GM19372 (cell line): ENCODE results near the gene LAMC2.

Experiments used
- ATAC-seq: cut with Tn5 transposase; IDR thresholded peaks from one replicate; pipeline ENCODE4 v1.9.1; 2021; ENCODE audit warnings: mild to moderate bottlenecking, low read depth, moderate library complexity; ENCODE audit not compliant: unreplicated experiment

The LAMC2 gene

DNA sequence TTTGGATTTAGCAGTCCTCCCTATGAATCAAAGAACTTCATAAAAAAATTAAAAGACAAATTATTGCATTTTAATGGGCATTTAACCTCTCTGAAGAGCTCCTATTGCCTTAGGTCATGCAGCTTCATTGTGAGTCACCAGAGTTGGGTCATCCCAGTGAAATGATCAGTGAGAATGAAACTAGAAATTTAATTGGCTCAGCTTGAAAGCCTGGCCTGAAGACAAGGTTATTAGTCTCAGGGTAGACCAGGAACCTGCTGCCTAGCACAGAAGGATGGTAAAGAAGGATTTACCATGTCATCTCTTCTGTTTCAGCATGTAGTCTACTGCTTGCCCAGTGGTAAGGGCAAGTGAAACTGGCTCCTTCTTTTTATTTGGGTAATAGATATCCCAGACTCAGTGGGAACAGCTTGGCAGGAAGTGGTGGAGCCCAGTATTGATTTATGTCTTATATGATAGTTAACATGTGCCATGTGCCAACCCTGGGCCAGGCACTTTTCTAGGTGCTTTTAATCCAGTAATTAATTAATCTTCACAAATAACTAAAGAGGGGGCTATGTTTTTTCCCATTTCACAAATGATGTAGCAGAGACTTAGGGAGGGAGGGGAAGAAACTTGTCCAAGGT lies 23.6 kb downstream of the LAMC2 start:
- no peak for ATAC-seq

- no peak for ATAC-seq
These were observed 24.6 kb downstream of the LAMC2 start for GRCh38 chr1:183210681-183211080.

DNA sequence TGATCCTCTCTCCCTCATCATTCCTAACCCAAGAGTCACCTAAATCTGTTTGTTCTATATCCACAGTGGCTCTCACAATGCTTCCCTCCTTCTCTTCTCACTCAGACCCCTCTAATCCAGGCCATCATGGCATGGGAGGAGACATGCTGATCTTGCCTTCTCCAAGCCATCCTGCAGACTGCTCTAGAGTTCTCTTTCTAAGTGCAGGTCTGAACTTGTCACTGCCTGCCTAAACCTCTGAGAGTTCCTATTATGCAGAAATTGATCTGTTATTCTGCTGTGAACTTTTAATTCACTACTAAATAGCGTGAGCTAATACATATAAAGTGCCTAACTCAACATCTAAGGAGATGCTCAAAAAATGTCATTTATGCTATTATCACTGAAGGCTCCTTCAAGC lies 26.8 kb downstream of the LAMC2 start:
- no peak for ATAC-seq

DNA sequence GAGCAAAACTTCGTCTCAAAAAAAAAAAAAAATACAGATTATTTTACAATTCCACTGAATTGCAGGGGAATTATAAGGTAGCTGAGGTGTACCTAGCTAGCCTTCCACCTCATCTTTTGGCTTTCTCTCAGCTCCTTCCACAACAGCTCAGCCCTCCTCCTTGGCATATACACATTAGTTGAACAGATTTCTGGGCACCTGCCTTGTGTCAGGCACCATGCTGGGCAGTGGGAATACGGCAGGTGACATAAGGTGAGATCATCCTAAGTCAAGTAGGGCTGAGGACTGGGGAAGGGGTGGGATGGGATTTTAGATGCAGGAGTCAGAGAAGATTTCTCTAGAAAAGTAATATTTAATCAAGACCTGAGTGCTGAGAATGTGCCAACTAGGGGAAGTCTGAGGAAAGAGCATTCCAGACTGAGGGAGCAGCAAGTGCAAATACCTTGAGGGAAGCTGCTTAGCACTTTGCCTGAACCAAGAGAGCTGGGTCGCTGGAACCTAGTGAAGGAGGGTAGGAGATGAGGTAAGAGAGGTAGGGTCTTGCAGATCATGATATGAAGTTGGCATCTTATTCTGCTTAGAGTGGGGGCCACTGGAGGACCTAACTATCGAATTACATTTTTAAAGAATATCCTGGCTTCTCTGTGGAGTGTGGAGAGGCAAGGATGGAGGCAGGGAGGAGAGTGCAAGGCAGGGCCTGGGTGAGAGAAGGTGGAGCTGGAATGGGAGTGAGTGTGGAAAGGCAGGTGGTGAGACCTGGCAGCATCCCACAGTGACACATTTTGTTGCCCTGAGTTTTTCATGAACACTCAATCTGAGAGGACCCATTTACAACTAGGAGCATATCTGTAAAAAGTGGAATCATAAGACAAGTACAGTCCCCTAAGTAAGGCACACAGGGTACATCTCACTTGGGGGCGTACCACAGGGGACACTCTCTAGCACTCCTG lies 28.2 kb downstream of the LAMC2 start:
- ATAC-seq, result no peak

- no peak for ATAC-seq
These were observed 29.1 kb downstream of the LAMC2 start for GRCh38 chr1:183215076-183215720.

DNA sequence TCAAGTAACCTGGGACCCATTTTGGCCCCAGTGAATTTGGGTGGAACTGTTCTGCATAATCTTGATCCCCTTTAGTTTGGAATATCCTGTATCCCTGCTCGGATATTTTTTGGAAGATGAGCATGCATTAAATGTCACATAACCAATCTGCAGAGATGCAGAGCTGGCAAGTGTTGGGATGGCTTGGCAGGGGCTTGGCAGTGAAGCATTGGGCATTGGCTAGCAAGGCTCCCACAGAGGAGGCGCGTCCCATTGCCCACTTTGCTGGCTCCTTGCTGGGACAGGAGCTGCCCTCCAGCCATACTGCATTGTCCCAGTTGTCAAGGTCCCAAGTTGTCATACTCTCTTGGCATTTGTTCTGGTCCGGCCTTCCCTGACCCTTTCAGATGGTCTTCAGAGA lies 29.9 kb downstream of the LAMC2 start:
- ATAC-seq, result no peak

- ATAC-seq, result no peak
These were observed 32.1 kb downstream of the LAMC2 start for GRCh38 chr1:183218027-183218618.

DNA sequence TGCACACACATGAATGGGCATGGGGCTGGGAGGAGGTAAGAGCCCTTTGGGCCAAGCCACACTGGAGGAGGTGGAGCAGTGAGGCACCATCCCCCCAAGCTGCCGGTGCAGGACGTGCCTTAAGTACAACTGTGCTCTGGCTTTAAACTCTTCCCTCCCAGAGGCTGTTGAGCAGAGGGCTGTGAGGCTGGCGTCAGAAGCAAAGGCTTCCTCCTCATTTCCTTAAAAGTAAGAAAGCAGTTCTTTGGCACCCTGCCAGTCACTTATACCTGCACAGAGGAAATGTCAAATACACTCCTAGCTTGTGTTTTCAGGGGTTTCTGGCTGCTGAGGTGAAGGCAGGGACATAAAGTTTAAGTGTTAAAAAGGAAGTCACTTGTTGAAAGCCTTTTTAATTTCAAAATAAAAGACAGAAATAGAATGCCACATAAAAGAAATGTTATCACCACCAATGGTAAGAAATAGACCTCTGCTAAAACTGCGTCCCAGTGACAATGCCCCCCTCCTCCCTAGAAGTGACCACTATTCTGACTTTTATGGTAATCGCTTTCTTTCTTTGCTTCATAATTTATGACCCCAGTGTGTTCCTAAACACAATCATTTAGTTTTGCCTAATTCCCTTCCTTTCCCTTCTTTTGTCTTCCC lies 33.0 kb downstream of the LAMC2 start:
- no peak for ATAC-seq

DNA sequence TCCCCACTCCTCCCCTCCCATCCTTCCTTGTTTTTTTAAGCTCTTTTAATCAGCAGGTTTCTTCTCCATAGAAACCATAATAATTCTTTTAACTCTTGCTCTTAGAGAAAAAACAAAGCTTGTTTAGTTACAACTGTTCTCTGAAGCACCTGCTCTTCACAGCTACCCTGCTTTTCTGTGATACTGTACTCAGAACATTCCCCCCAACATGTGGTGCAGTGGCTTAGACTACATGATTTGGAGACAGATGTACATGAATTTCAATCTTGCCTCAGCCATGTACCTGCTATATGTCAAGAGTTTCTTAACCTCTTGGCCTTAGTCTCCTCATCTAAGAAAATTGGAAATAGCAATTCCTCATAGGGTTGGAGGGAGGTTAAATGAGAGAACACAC lies 33.5 kb downstream of the LAMC2 start:
- no peak for ATAC-seq

DNA sequence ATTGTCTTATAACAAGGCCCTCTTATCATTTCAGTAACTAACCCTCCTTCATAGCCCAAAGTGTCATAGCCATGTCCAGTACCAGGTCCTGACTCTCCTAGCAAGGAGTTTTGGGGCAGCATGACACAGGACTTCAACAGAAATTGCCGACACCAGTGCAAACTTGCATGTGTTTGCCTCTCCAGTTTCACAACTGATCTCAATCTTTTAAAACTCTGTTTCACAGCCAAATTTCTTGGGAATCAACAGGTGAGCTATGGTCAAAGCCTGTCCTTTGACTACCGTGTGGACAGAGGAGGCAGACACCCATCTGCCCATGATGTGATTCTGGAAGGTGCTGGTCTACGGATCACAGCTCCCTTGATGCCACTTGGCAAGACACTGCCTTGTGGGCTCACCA lies 36.8 kb downstream of the LAMC2 start:
- ATAC-seq, result no peak

DNA sequence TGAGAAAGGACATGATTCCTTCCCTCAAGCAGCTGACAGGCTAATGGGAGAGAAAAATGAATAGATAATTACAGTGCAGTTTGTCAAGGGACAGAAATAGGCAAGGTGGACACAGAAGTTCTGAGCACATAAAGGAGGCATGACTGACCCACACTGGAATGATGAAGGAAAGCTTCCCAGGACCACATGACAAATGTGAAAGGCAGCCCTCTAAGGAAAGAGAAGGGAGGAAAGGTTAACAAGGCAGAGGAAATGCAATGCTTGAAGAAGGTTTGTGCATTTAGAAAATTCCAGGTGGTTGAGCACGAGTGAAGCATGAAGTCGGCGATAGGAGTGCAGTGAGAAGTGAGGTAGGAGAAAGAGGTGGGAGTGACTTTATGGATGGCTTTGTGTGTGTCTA lies 37.4 kb downstream of the LAMC2 start:
- ATAC-seq, result no peak

DNA sequence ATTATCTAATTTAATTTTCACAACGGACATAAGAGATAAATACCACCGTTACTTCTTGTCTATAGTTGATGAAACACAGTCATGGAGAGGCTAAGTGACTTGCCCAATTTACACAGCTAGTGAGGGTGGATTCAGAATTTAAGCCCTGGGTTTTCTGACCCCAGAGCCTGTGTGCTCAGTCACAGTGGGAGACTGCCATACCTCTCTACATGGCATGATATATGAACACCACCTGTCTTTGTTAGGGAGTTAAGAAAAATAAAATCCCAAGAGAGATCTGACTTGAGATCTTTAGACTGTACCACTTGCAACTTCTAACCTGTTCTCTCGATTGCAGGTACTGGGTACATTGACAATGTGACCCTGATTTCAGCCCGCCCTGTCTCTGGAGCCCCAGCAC lies 40.3 kb downstream of the LAMC2 start:
- no peak for ATAC-seq

DNA sequence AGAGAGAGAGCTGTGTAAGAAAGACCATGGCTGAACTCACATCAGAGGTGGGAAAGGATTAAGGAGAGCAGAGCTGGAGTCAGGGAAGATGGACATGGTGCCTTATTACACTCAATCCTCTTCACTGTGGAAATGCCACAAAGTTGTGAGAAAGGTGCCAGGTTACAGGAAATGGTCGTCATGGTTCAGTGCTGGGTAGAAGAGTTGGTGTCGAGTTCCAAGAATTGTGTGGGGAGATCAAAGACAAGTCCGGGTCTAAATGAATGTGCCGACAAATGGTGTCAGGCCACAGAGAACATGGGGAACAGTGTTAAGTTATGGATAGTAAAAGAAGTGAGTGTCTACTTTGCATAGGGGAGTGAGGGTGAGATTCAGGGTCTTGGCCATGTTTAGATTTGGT lies 40.9 kb downstream of the LAMC2 start:
- no peak for ATAC-seq

DNA sequence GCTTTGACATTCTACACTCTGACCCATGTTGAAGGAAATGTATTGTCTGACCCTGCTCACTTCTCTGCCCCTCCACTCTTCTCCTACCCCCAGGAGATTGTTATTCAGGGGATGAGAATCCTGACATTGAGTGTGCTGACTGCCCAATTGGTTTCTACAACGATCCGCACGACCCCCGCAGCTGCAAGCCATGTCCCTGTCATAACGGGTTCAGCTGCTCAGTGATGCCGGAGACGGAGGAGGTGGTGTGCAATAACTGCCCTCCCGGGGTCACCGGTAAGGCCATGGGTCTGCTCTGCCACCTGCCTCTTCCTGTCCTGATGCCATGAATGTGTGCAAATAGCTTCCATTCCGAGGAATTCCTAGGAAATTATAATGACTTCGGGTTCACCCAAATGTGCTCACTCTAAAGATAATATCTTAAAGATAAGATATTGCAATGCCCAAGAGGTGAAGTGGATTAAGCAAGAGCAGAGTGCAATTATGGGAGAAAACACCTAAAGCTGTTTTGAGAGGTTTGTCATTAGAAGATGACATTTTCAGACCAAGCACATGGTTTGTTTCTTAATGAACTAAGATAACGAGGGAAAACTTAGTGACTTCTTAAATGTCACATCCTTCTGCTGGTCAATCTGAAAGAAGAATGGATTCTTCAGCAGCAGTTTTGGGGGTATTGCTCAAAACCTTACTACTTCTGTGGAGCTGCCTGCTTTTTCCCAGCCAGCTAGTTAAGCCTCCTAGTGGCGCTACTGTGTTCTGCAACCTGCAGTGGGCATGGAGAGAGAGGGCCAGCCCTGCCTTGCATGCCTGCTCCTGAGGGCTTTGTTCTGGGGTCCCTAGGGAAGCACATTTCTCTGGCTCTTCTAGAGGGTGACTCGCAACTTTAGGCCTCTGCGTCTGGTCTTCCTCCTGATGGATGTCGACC lies 41.6 kb downstream of the LAMC2 start:
- ATAC-seq, result no peak

GRCh38 chr1:183228347-183229220 lies 42.5 kb downstream of the LAMC2 start:
- no peak for ATAC-seq

DNA sequence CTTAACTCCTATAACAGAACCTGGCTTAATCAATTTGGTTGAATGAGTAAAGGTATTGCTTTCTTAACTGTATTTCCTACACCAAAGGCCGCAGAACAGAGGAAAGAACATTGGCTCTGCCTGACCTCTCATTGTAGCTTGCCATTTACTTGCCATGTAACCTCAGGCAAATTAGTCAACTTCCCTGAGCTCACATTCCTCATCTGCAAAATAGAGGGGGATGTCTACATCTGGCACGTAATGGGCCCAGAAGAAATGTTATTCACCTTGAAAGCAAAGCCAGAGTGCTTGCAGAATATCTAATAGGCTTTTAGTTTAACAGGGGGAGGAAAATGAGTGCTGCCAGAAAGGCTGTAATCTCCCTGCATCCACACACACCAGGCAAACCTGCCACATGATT lies 44.3 kb downstream of the LAMC2 start:
- no peak for ATAC-seq

GRCh38 chr1:183231545-183231944 lies 45.5 kb downstream of the LAMC2 start:
- no peak for ATAC-seq

DNA sequence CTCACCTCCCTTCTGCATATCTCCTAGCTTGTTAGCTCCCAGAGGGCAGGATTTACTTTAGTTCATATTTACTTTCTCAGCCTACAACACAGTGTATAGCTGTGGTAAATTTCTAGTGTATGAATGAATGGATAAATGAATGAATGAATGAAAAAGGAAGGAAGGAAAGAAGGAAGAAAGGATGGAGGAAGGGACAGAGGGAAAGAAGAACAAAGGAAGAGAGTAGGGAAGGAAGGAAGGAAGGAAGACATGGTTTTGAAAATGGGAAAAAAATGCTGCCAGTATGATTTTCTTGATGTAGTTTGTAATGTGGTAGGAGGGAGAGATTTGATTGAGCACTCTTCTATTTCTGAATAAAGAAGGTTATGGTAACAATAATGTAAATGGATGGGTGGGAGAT lies 47.0 kb downstream of the LAMC2 start:
- no peak for ATAC-seq
